HuH-7 (cell line): ENCODE measurements around the gene LIN37.

Experiments used
- DNase-seq: peaks from one replicate; pipeline ENCODE4 v3.0.0; 2011; ENCODE audit warnings: low spot score

The LIN37 gene

DNA sequence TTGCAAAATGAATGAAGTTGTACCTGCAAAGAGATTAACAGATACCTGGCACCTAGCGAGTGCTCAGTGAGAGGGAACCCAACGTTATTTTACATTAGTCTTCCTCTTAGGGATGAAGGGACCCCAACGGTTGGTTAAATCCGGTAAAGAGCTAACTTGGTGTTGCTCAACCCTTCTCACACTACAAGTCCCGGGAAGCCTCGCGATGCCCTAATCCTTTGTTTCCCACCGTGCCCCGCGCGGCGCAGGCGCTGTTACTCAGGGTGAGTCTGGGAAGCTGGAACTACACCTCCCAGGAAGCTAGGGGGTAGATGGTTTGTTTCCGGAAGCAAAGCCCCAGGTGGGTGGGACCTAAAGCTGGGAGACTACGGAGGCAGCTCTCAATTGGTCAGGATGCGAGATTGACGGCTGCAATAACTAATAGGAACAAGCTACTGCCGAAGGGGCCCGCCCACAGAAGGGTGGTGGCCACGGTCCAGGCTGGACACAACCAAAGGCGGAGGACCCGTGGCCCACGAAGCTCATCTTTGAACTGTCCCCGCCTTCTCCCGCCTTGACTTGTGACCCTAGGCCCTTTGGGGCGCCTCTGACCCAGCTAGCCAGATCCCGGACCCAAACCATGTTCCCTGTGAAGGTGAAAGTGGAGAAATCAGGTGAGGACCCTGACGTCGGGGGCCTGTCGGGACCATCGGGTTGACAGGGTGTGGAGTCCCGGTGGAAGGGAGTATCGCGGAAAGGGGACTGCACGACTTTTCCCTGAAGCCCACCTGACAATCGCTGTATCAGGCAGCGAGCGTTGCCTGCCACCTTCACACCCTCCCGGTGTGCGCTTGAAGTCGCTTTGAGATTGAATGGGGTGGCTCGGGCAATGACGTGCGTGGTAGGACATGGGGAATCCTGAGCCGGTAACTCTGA, at the start of gene LIN37:
TSS of gene LIN37 (plus strand) at position 471 of the 915 bp plus-strand sequence. CDS start at position 620, 149 bp downstream.
- DNase-seq, result peak; percentile 98

DNA sequence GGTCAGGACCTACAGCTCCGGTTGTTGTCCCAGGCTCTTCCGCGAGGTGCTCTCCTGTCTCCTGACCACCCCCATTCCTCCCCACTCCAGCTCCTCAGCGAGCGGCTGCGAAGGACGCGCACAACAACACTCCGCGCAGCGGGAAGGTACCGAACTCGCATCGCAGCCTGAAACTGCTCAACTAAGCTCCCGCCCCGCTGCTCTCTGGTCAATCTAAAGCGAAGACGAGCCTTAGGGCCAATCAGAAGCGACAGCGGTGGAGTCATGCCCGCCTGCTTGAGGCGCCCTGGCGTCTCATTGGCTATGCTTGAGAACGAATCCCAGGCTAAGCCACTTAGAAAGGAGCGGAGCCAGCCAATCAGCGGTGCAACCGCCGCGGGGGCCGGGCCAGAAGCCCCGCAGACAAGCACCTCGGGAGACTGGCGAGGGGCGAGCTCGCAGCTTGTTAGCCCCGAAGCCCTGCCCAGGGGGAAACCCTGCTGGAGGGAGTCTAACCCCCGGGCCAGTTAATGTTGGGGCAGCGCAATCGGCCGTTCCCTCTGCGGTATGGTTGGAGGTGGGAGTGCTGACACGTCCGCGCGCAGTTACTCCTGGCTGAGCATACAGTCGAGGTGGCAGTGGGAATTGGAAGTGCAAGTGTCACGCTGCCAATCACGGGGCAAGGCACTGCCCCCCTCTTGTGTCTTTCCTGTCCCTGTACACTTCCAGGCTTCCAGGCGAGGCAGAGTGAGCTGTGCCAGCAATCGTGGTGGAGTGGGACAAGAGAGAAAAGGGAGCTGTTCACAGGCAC, 46.0 kb upstream of the LIN37 start:
- DNase-seq, result peak; percentile 99

DNA sequence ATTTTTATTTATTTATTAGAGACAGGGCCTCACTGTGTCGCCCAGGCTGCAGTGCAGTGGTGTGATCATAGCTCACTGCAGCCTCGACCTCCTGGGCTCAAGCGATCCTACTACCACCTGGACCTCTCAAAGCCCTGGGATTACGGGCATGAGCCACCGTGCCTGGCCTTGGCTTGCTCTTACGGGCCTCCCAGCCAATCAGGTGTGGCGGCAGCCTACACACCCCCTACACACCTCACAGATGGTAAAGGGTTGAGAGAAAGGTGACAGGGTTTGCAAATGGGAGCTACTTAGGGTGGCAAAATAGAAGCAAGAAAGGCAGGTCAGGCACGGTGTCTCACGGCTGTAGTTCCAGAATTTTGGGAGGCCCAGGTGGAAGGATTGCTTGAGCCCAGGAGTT, 45.0 kb upstream of the LIN37 start:
- no peak for DNase-seq

GRCh38 chr19:35704218-35704617, 44.2 kb upstream of the LIN37 start, which contains the start of gene ZBTB32:
Gene ZBTB32 (plus strand): TSS chr19:35704558. CDS start chr19:35714627, 10,069 bp downstream.
- DNase-seq, result no peak

- no peak for DNase-seq
These were observed 40.0 kb upstream of the LIN37 start for GRCh38 chr19:35708391-35708790.

- no peak for DNase-seq
These were observed 37.3 kb upstream of the LIN37 start for GRCh38 chr19:35710784-35711723.

GRCh38 chr19:35712567-35713505, 35.5 kb upstream of the LIN37 start:
- DNase-seq, result no peak

DNA sequence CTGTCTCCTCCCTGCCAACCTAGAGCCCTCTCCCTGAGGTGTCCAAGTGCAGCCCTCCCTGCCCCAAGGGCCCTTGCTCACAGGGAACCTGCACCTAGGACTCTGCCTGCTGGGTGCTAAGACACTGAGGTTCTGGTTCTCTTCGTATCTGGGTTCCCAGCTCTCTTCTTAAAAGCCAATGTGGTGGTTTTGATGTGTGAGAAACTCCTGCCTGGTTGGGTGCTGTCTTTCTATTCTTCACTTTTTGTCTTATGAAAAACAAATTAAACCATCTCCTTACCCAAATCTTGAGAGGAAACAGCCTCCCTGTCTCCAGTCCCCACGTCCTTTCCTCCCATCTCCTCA, 34.9 kb upstream of the LIN37 start:
- DNase-seq, result no peak

GRCh38 chr19:35713904-35714495, 34.4 kb upstream of the LIN37 start:
- no peak for DNase-seq

- DNase-seq, result peak; percentile 72
These were observed 33.6 kb upstream of the LIN37 start for GRCh38 chr19:35714601-35715354.

DNA sequence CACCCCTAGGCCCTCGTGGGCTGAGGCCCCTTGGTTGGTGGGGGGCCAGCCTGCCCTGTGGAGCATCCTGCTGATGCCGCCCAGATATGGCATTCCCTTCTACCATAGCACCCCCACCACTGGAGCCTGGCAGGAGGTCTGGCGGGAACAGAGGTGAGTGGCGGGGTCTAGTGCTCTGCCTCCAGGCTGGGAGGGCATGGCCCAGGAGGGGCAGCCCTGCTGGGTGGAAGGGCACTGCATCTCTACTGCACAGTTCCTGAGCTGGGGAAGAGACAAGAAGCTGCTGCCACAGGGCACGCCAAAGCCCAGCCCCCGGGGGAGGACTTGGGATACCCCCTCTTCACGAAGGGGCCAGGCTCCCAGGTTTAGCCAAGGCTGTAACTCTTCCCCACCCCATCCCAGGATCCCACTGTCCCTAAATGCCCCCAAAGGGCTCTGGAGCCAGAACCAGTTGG, 33.0 kb upstream of the LIN37 start:
- no peak for DNase-seq

GRCh38 chr19:35715981-35716800, 32.2 kb upstream of the LIN37 start:
- peak; percentile 79 for DNase-seq

DNA sequence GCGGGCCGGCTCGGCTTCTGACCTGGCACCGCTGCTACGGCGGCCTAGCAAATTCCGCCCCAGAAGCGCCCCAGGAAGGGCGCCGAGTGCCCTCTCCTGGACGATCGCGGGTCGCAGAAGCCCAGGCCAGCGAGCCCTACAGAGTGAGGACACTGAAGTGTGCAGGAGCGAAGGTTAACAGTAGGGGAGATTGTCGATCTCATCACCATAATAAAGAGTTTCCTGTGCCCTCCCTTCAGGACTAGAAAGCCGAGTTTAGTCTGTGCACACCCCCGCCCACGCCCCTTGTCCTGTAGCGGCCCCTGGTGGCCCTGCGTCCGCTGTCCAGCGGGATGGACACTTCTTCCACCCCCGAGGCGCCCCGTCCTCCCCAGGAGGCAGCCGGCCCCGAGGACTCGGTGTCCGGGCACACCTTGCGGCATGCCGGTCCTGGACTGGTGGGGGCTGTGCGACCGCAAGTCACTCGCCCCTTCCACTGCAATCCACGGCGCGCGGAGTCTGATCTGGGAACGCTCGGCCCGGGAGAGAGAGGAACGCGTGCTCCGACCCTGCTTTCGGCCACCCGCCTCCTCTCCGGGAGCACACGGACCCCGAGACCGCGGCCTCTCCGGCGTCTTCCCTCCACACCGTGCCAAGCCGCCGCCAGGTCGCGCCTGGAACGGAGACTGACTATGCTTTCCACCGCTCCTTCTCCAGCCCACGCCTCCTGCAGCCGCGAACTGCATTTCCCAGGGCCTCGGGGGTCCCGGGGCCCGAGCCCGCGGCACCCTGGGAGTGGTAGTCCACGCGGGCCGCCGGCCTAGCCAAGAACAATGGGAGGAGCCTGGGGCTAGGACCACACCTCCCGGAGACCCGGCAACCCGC, 31.3 kb upstream of the LIN37 start:
- peak; percentile 100 for DNase-seq

GRCh38 chr19:35717665-35718344, 30.6 kb upstream of the LIN37 start, which contains the start of gene KMT2B:
Gene KMT2B (plus strand): TSS chr19:35718003. CDS start chr19:35718019, 16 bp downstream.
- DNase-seq, result no peak

DNA sequence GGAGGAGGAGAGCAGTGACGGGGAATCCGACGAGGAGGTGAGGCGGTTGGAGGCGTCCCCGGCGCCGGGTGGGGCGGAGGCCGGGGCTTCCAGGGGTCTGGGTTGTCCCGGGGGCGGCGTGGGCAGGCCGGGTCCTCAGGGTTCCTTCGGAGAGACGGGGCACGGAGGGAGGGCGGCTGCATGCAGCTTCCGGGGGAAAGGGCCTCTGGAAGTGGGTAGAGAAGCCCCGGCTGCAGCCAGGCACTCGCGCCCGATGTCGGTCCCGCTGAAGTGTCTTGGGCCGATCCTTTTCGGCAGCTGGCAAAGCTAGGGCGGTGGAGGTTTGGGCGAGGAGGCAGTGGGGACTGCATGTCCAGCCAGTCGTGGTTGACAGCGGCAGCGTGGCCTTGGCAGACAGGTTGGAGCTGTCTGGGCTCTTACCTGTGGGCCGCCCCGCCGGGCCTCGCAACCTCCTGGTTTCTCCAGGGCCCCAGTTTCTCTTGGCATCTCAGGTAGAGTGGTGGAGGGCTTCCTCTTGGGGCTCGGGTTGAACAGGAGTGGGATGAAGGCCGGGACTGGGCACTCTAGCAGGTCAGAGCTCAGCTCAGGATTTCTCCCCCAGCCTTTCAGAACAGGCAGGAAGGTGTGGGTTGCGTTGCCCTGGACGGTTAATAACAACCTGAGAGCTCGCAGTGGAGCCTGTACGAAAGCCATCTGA, 29.9 kb upstream of the LIN37 start:
- DNase-seq, result peak; percentile 52
